Middle frontal gyrus (tissue), 1 donor: ENCODE measurements around the gene NDUFS7.

Experiments
- DNase-seq: peaks from one replicate; pipeline ENCODE4 v3.0.0-alpha.2; 2015; ENCODE audit warnings: low spot score; ENCODE audit errors: extremely low spot score

NDUFS7 gene

GRCh38 chr19:1383312-1384084 is at the start of gene NDUFS7:
Gene NDUFS7 (plus strand): TSS chr19:1383907. CDS start chr19:1383927, 20 bp downstream.
- peak; percentile 90 for DNase-seq

DNA sequence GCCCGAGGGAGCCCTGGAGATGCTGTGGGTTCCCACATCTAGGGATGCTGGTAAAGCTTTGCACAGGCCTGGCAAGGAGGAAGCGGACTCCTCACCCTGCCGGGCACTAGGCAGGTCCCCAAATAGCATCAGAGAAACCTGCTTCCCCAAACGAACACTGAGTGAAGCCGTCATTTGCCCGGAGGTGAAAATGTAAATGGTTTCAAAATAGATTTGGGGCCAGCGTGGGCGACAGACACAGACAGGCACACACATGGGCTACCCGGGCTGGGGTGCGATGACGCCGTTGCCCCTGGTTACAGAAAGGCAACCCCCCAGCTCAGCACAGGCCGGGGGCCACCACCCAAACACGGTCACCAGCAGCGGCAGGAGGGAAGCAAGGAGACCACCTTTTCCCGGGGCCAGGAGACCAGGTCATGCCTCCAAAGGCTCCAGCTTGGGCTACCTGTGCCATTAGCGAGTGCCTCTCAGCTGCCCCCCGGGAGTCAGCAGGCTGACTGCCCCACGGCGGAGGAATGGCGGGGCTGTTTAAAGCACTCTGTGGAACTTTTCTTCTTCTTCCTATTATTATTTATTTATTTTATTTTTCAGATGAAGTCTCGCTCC is 47.5 kb upstream of the NDUFS7 start:
- no peak for DNase-seq

DNA sequence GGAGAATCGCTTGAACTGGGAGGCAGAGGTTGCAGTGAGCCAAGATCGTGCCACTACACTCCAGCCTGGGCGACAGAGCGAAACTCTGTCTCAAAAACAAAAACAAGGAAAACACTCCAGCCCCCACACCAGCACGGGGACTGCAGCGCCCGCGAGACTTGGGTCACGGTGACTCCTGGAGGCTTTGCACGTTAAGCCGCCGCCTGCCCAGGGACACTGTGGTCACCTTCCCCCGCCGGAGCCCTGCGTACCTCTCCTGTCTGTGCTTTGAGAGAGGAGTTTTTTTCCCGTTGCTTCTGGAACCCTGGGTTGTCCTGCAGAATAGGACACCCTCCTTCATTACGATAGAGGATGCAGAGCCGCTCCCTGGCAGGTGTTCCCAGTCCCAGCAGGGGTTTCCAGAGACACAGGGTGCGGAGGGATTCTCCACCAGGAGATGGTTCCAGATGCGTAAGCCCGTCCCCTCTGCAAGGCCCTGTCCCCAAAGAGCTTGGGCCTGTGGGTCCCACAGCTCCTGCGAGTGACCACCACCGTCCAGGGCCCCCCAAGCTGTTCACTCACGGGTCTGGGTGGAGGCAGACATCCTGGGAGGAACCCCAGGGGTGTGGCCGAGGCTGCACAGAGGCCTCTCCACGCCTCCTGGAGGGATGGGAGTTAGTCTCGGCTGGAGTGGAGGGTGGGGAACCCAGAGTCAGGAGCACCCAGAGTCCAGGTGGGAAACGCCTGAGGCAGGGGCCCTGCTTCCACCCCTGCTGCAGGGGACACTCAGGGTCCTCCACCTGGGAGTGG is 42.8 kb upstream of the NDUFS7 start:
- DNase-seq: no peak

- DNase-seq: no peak
These were observed 40.7 kb upstream of the NDUFS7 start for GRCh38 chr19:1343041-1343440.

DNA sequence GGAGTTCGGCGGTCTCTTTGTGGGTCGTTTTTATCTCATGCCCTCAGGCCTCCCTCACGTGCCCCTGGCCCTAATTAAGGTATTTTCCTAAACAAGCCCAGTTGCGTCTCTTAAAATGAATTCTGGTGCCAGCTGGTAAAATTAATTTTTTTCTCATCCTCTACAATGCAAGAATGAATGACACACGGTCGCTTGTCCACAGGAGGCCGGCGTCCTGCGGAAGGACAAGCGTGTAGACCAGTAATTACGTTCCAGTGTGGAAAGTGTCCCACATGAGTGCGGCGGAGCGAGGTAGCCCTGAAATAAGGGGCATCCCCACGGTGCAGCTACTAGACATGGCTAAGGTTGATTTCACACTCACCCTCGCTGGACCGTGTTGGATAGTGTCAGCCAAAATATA is 34.5 kb upstream of the NDUFS7 start:
- DNase-seq: no peak

- no peak for DNase-seq
These were observed 32.8 kb upstream of the NDUFS7 start for GRCh38 chr19:1350867-1351266.

- no peak for DNase-seq
These were observed 32.3 kb upstream of the NDUFS7 start for GRCh38 chr19:1351381-1351851.

GRCh38 chr19:1353144-1353543 is 30.6 kb upstream of the NDUFS7 start:
- no peak for DNase-seq

DNA sequence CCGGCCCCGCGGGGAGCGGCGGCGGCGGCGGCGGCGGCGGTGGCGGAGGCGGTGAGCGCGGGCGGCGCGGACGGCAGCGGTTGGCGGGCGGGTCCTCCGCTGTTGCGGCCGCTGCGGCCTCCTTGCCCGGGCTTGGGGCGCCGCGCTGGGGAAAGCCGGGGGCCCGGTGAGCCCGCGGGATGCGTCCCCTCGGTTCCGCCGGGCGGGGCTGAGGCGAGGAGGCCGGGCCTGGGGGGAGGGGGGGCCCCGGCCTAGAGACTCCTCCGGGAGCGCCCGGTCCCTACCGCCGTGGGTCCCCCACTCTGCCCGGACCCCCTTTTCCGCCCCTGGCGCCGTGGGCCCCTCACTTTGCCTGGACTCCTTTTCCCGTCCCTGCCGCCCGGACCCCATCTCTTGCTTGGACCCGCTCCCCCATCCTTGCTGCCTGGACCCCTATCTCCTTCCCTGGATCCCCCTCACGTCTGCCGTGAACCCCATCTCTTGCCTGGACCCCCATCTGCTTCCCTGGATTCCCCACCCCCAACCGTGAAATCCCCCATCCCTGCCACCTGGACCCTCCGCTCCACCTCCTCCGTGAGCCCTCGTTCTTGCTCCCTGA is 28.6 kb upstream of the NDUFS7 start:
- no peak for DNase-seq

DNA sequence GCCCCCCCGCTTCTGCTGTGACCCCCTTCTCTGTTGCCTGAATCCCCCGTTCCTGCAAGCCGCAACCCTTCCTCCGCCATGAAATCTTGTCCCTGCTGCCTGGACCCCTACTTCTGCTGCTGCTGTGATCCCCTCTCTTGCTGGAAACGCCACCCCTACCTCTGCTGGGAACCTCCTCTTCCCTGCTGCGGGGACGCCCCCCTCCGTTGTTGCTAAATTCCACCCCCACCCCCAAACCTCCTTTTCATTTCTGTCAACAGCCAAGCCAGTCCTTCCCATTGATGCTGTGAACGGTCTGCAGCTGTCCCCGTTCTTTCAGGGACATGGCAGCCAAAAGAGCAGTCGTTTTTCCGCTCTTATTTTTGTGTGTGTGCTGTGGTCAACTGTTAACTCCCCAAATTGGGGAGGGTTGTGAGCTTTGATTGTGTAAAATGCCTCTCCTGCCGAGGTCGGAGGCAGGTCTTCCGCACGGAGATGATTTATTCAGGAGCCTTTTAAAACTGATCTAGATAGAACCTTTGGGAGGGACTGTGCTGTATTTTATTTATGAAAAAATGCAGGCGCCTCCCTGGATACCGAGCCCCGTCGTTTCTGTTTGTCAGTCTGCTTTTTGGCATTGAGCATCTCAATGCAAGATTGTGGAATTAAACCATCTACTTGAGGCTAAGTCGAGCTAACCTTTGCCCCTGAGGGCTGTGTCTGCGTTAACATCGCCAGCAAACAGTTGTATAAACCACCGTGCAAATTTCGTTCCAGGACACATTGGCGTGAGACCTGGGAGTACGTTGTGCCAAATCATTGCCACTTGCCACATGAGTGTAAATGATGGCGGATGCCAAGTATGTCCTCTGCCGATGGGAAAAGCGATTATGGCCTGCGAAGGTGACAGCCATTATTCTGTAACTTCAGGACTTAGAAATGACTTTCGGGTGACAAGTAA is 27.9 kb upstream of the NDUFS7 start:
- DNase-seq: no peak

DNA sequence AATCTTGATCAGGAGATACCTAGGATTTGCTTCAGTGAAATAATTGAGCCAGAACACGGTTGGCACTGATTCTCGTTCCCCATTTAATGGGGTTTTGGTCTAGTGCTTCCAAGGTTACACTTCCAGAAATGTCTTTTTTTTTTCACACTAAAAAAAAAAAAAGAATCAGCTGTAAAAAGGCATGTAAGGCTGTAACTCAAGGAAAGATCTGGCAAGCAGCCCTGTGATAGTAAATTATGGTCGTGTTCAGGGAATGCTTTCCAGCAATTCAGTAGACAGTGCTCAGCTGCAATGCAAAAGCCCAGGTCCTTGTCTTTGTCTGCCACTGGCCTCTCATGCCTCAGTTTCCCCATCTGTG is 27.2 kb upstream of the NDUFS7 start:
- no peak for DNase-seq

- no peak for DNase-seq
These were observed 26.1 kb upstream of the NDUFS7 start for GRCh38 chr19:1357531-1358109.

DNA sequence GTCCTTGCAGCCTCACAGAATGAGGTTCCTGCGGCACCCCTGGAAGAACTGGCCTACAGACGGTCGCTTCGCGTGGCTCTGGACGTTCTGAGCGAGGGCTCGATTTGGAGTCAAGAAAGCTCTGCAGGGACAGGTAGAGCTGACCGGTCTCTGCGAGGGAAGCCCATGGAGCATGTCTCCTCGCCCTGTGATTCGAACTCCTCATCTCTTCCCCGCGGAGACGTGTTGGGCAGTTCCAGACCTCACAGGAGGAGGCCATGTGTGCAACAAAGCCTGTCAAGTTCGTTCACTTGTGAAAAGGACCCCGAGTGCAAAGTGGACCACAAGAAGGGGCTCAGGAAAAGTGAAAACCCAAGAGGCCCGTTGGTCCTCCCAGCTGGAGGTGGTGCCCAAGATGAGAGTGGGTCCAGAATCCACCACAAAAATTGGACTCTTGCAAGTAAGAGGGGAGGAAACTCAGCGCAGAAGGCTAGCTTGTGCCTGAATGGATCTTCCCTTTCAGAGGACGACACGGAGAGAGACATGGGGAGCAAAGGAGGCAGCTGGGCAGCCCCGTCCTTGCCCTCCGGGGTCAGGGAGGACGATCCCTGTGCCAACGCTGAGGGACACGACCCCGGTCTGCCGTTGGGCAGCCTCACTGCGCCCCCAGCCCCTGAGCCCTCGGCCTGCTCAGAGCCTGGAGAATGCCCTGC is 23.4 kb upstream of the NDUFS7 start:
- no peak for DNase-seq

DNA sequence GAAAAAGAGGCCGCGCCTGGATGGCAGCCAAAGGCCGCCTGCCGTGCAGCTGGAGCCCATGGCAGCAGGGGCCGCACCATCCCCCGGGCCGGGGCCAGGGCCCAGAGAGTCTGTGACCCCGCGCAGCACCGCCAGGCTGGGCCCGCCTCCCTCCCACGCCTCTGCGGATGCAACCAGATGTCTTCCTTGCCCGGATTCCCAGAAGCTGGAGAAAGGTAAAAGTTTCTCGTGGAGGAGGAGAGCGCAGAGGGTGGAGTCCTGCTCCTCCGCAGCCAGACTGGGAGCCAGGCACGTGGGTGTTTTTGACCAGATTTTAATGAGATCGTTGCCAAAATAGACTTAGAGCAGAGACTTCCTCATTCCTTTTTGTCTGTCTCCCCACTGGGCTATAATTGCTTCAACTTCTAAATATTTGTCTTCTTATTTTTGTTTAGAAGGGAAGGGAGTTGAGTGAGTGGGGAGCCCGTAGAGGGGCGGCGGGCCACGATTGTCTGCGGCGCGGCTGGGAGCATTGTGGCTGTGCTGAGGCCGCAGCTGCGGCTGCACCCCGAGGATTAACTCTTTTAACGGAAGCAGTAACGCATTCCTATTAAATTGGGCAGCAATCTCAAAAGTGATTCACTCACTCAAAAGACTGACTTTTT is 22.8 kb upstream of the NDUFS7 start:
- DNase-seq: peak; percentile 44

DNA sequence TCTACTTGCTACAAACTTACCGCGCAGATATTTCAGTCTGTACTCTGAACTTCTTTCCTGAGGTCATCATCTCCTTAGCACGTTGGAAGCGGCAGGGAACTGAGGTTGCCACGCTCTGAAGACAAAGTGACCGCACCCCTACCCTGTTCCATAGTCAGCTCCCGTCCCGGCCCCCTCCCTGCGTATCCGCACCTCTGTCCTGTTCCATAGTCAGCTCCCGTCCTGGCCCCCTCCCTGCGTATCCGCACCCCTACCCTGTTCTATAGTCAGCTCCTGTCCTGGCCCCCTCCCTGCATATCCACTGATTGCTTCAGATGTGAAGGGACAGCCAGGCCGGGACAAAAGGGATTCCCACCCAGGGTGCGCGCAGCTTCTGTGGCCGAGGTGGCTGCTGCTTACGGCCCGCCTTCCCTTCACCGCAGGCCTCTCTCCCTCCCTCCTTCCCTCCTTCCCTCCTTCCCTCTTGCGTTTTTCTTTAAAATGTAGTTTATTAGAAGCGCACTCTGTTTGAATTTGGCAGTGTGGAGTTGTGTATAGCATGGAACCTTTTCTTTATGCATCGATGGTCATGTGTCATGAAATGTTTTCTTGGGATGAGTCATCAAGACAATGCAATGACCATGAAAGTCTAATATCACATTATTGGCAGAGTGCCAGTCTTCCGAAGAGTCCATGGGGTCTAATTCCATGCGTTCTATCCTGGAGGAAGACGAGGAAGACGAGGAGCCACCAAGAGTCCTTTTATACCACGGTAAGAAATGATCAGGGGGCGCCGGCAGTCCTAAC is 21.9 kb upstream of the NDUFS7 start:
- no peak for DNase-seq

DNA sequence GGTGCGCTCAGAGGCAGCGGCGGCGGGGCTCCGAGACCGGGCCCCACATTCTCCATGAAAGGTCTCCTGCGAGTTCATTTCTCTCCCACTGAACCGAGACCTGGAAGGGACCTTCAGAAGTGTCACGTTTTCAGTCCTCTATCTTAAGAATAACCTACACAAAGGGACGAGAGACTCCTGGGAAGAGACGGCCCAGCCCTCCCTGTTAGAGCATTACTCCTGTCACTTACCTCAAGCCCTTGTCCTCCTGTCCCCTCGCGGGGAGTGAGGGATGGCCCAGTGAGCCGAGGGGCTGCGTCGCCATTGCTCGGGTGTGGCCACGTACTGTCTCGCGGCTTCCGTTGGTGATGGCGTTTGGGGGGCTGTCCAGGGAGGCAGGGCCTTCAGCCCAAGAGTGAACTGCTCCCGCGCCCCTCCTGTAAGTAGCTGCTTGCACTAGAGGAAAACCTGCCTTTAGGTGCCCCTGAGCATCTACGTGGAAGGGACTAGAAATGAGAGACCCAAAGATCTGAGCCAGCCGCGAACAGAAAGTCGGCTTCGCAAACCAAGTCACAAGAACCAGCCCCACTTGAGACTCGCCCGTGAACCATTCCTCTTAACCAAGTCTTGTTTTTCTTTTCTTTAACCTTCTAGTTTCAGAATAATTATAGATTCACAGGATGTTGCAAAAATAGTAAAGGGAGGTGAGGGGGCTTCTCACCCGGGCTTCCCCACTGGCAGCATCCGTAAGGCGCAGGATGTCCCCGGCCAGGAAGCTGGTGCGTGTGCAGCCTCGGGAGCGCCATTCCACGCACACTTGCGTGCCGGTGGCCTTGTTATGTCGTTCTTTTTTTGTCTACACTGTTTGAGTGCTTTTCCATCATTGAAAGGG is 21.1 kb upstream of the NDUFS7 start:
- DNase-seq: no peak

- DNase-seq: no peak
These were observed 20.1 kb upstream of the NDUFS7 start for GRCh38 chr19:1363599-1363998.
